Progenitor cell of endocrine pancreas (in vitro differentiated cells): ENCODE data around the gene TMEM178B. TPM values are rescaled to one million over a fixed set of nuclear protein-coding genes. Genes with fewer than 3 reads are reported as not detected.
A peak's percentile ranks its signal among the peaks of the same experiment; 100 is the strongest.

Source experiments
- DNase-seq: peaks from one replicate; pipeline ENCODE4 v3.0.0; 2021; ENCODE audit warnings: low spot score; ENCODE audit not compliant: unreplicated experiment
- H3K27ac Mint-ChIP-seq: 2 replicates; pipeline ENCODE4 v1.8.0; 2021; ENCODE audit warnings: mild to moderate bottlenecking, moderate library complexity, mixed read lengths
- H3K27me3 Mint-ChIP-seq: 2 replicates; pipeline ENCODE4 v1.8.0; 2021; ENCODE audit warnings: mixed read lengths
- H3K36me3 Mint-ChIP-seq: 2 replicates; pipeline ENCODE4 v1.8.0; 2022; ENCODE audit warnings: mixed read lengths; ENCODE audit not compliant: insufficient read depth
- H3K4me1 Mint-ChIP-seq: 2 replicates; pipeline ENCODE4 v1.8.0; 2021; ENCODE audit warnings: low read depth, mixed read lengths
- H3K4me3 Mint-ChIP-seq: 2 replicates; pipeline ENCODE4 v1.8.0; 2021; ENCODE audit warnings: low read depth, mild to moderate bottlenecking, moderate library complexity, mixed read lengths
- H3K9me3 Mint-ChIP-seq: 2 replicates; pipeline ENCODE4 v1.8.0; 2021; ENCODE audit warnings: low read depth, mixed read lengths
- CTCF ChIP-seq: fragments of 200-600 bp; sonication (generic); IDR thresholded peaks from one replicate; pipeline ENCODE4 v1.5.0; 2021; ENCODE audit warnings: antibody characterized with exemption, mild to moderate bottlenecking; ENCODE audit not compliant: unreplicated experiment
- total RNA-seq: library from RNA; stranded (reverse); gene quantifications from 2 replicates; pipeline ENCODE4 v1.2.1, GENCODE V29; 2021

Gene TMEM178B
- total RNA-seq, 1 donor from 2014 or later, result 2.8 TPM

- no peak overlapping the region for H3K27ac Mint-ChIP-seq
- H3K36me3 Mint-ChIP-seq, result no peaks in the 10 kb centered on the region
- peak; percentile 44 for TF ChIP-seq CTCF
- DNase-seq, result no peak
- no peak overlapping the region for H3K4me3 Mint-ChIP-seq
- H3K27me3 Mint-ChIP-seq, result no peaks in the 10 kb centered on the region
- peaks cover 8% of the 10 kb centered on the region for H3K9me3 Mint-ChIP-seq
- no peaks in the 10 kb centered on the region for H3K4me1 Mint-ChIP-seq
These were observed 188.5 kb downstream of the TMEM178B start for GRCh38 chr7:141262101-141263090.

DNA sequence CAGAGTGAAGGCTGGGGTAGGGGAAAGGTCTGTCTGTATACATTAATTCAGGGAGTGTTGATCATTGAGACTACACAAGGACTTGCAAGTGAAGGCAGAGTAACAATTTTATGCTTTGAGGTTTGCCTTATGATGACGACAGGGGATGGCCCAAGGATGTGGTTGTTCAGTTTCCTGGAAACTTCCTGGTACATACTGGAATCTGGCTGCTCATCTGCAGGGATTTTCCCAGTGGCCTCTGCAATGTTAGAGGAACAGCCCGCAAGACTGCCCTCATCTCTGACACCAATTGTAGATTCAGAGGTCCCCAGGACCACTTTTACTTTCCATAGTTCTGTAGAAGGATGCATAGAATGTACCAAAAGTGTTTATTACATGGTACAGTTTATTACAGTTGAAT lies 189.6 kb downstream of the TMEM178B start:
- H3K4me3 Mint-ChIP-seq, result no peak overlapping the region

DNA sequence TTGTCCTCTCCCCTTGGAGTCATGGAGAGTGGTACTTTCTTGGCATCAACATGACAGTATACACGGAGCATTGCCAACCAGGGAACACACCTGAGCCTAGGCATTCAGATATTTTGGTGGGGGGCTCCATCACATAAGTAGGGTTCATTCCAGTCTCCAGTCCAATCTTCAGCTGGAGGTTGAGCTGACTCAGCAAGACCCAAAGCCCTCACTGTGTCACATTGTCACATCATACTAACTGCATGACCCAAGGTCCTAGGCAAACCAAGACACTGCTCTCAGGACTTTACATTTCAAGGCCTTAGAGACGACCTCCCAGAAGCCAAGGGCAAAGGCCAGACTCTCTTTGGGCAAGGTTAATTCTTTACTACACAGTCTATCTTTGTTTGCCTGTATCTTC lies 190.1 kb downstream of the TMEM178B start:
- TF ChIP-seq CTCF, result no peak
- H3K36me3 Mint-ChIP-seq, result no peaks in the 10 kb centered on the region
- no peak for DNase-seq
- no peaks in the 10 kb centered on the region for H3K27me3 Mint-ChIP-seq
- no peak overlapping the region for H3K4me3 Mint-ChIP-seq
- peaks cover 1% of the 10 kb centered on the region for H3K9me3 Mint-ChIP-seq
- H3K4me1 Mint-ChIP-seq, result no peaks in the 10 kb centered on the region
- H3K27ac Mint-ChIP-seq, result no peak overlapping the region

More for the DNA sequence above, 189.6 kb downstream of the TMEM178B start:
- H3K9me3 Mint-ChIP-seq, result peaks cover 6% of the 10 kb centered on the region
- no peak overlapping the region for H3K27ac Mint-ChIP-seq
- no peaks in the 10 kb centered on the region for H3K36me3 Mint-ChIP-seq
- no peaks in the 10 kb centered on the region for H3K4me1 Mint-ChIP-seq
- H3K27me3 Mint-ChIP-seq, result no peaks in the 10 kb centered on the region
- DNase-seq, result no peak
- TF ChIP-seq CTCF, result no peak

GRCh38 chr7:141264511-141264910 lies 190.6 kb downstream of the TMEM178B start:
- no peak overlapping the region for H3K4me3 Mint-ChIP-seq

DNA sequence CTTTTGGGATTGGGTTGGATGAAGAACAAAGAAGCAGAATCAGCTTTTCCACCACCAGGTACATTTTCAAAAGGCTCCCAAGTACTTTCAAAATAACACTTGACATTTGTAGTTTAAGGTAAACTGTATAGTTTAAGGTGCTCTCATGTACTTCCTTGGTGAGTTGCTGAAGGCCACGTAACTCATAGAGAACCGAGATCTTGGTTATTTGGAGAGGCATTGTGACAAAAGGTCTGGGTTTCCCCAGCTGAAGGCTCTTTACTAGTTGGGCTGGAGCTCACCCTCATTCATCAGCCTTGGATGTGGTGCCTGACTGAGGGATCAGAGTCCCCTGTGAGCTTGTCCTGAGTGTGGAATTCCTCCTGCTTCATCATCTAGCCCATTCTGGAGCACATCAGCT lies 191.8 kb downstream of the TMEM178B start:
- H3K36me3 Mint-ChIP-seq, result no peaks in the 10 kb centered on the region
- no peak for DNase-seq
- no peak overlapping the region for H3K27ac Mint-ChIP-seq
- H3K4me3 Mint-ChIP-seq, result no peak overlapping the region
- TF ChIP-seq CTCF, result no peak
- no peaks in the 10 kb centered on the region for H3K4me1 Mint-ChIP-seq
- no peaks in the 10 kb centered on the region for H3K27me3 Mint-ChIP-seq
- no peaks in the 10 kb centered on the region for H3K9me3 Mint-ChIP-seq

More at GRCh38 chr7:141264511-141264910, 190.6 kb downstream of the TMEM178B start:
- TF ChIP-seq CTCF, result no peak
- H3K4me1 Mint-ChIP-seq, result no peaks in the 10 kb centered on the region
- no peaks in the 10 kb centered on the region for H3K9me3 Mint-ChIP-seq
- H3K36me3 Mint-ChIP-seq, result no peaks in the 10 kb centered on the region
- DNase-seq, result no peak
- H3K27ac Mint-ChIP-seq, result no peak overlapping the region
- H3K27me3 Mint-ChIP-seq, result no peaks in the 10 kb centered on the region
